PC-3 (cell line): Measurements from ENCODE around the gene BMPR1A. TPM values are rescaled to one million over a fixed set of nuclear protein-coding genes. Genes with fewer than 3 reads are reported as not detected.
A peak's percentile ranks its signal among the peaks of the same experiment; 100 is the strongest.

ENCODE experiments used
- ATAC-seq: fragments of 200-7000 bp; cut with Tn5 transposase; 2 replicates; pipeline ENCODE4 v1.9.1; 2020; ENCODE audit warnings: mild to moderate bottlenecking, moderate library complexity
- BruUV-seq: library from RNA; stranded (reverse); fragments of 400-500 nt; replicated peaks from 2 replicates; lab custom pipeline; 2021; lab: Mats Ljungman, UMichigan
- CTCF ChIA-PET: fragments of 300-600 bp; sonication (Branson Sonifier 250); formaldehyde crosslinking; loops from one replicate; lab custom pipeline; 2022; ENCODE audit warnings: antibody characterized with exemption; lab: Charles Lee
- POLR2A ChIA-PET: fragments of 300-600 bp; sonication (Branson Sonifier 250); formaldehyde crosslinking; loops from one replicate; lab custom pipeline; 2022; ENCODE audit warnings: antibody characterized with exemption; ENCODE audit not compliant: unreplicated experiment; lab: Charles Lee
- DNase-seq: peaks from one replicate; pipeline ENCODE4 v3.0.0-alpha.2; 2015
- H2AFZ ChIP-seq: fragments of 300-600 bp; sonication (generic); 2 replicates; pipeline ENCODE4 v1.6.0; 2016; ENCODE audit warnings: antibody characterized with exemption, low read length
- H3F3A ChIP-seq: fragments of 300-600 bp; sonication (generic); one replicate; pipeline ENCODE4 v1.6.0; 2017; ENCODE audit warnings: antibody characterized with exemption, low read length, control low read depth, mild to moderate bottlenecking; ENCODE audit not compliant: unreplicated experiment
- H3K27ac ChIP-seq: fragments of 300-600 bp; sonication (generic); 2 replicates; pipeline ENCODE4 v1.5.1; 2016; ENCODE audit warnings: mild to moderate bottlenecking, low read length
- H3K27me3 ChIP-seq: fragments of 300-600 bp; sonication (generic); 2 replicates; pipeline ENCODE4 v1.6.1; 2016; ENCODE audit warnings: low read length, mixed read lengths
- H3K36me3 ChIP-seq: fragments of 300-600 bp; sonication (generic); 2 replicates; pipeline ENCODE4 v1.6.1; 2016; ENCODE audit warnings: low read depth, mixed run types, low read length, mixed read lengths
- H3K4me1 ChIP-seq: fragments of 300-600 bp; sonication (generic); 2 replicates; pipeline ENCODE4 v1.5.1; 2016; ENCODE audit warnings: low read length; ENCODE audit not compliant: insufficient read depth
- H3K4me2 ChIP-seq: fragments of 300-600 bp; sonication (generic); 2 replicates; pipeline ENCODE4 v1.6.0; 2016; ENCODE audit warnings: low read length
- H3K4me3 ChIP-seq: fragments of 300-600 bp; sonication (generic); 2 replicates; pipeline ENCODE4 v1.5.1; 2016; ENCODE audit warnings: mild to moderate bottlenecking, low read length, mixed read lengths
- H3K79me2 ChIP-seq: fragments of 300-600 bp; sonication (generic); 2 replicates; pipeline ENCODE4 v1.6.1; 2017; ENCODE audit warnings: low read length, mixed read lengths
- H3K9ac ChIP-seq: fragments of 300-600 bp; sonication (generic); 2 replicates; pipeline ENCODE4 v1.6.0; 2016; ENCODE audit warnings: mild to moderate bottlenecking, low read length
- H3K9me2 ChIP-seq: fragments of 300-600 bp; sonication (generic); replicated peaks from 2 replicates; pipeline ENCODE4 v1.6.1; 2016; ENCODE audit warnings: mixed run types, low read length, mixed read lengths
- H3K9me3 ChIP-seq: fragments of 300-600 bp; sonication (generic); 2 replicates; pipeline ENCODE4 v1.6.1; 2016; ENCODE audit warnings: low read length, mixed read lengths
- H4K20me1 ChIP-seq: fragments of 300-600 bp; sonication (generic); 2 replicates; pipeline ENCODE4 v1.6.1; 2016; ENCODE audit warnings: low read length, mixed read lengths
- CTCF ChIP-seq: fragments of 300-600 bp; sonication (generic); conservative IDR thresholded peaks from 2 replicates; pipeline ENCODE4 v1.5.1; 2017; ENCODE audit warnings: antibody characterized with exemption, low read depth, mild to moderate bottlenecking, low read length
- EZH2 ChIP-seq: fragments of 300-600 bp; sonication (generic); IDR thresholded peaks from one replicate; pipeline ENCODE4 v1.6.1; 2017; ENCODE audit warnings: antibody characterized with exemption, mild to moderate bottlenecking, low read length; ENCODE audit not compliant: unreplicated experiment
- EZH2phosphoT487 ChIP-seq: fragments of 300-600 bp; sonication (generic); IDR thresholded peaks from 2 replicates; pipeline ENCODE4 v1.6.1; 2018; ENCODE audit warnings: mild to moderate bottlenecking, antibody characterized with exemption, low read length, borderline replicate concordance
- intact Hi-C: fragments of 100-400 bp; cut with micrococcal nuclease; formaldehyde crosslinking; loops from 2 replicates; pipeline ENCODE4 v1.9.0; 2023
- total RNA-seq: library from RNA; depleted of rRNA; stranded (reverse); fragments of >200 nt; gene quantifications from 2 replicates; pipeline ENCODE4 v1.2.3, GENCODE V29; 2014

The BMPR1A gene
- total RNA-seq, 1 experiment from 2014 or later, result 14.5 TPM

GRCh38 chr10:86711513-86712316 is 44.7 kb upstream of the BMPR1A start:
- no peaks in the 10 kb centered on the region for H3K27me3 ChIP-seq
- H3K4me2 ChIP-seq, result peak overlapping the region; percentile 99
- intact Hi-C loops, result loop anchor here (1.0 to 5.0 kb wide), 3 partner anchors 45 to 188 kb away; partner anchors contain the start of gene BMPR1A
- H3F3A ChIP-seq, result no peaks in the 10 kb centered on the region
- H4K20me1 ChIP-seq, result no peaks in the 10 kb centered on the region
- H2AFZ ChIP-seq, result peak overlapping the region; percentile 76
- TF ChIP-seq EZH2phosphoT487 (no peak), CTCF (no peak), EZH2 (no peak)
- H3K4me1 ChIP-seq, result peaks cover 9% of the 10 kb centered on the region
- no peaks in the 10 kb centered on the region for H3K9me3 ChIP-seq
- H3K27ac ChIP-seq, result peak overlapping the region; percentile 64
- ATAC-seq (peak; percentile 51), DNase-seq (peak; percentile 33)
- no peaks in the 10 kb centered on the region for H3K36me3 ChIP-seq
- peak overlapping the region; percentile 88 for H3K9ac ChIP-seq
- peak overlapping the region; percentile 75 for H3K4me3 ChIP-seq
- CTCF ChIA-PET, result interaction anchor here (0.6 kb wide), 1 partner anchor 124 kb away, joined by 3 read pairs; no protein-coding TSS in a partner anchor
- H3K79me2 ChIP-seq, result no peaks in the 10 kb centered on the region
- POLR2A ChIA-PET, result no interaction called here
- BruUV-seq, result no TSS peak
- H3K9me2 ChIP-seq, result no peaks in the 10 kb centered on the region

- intact Hi-C loops, result loop anchor here (5.0 kb wide), 1 partner anchor 115 kb away; no protein-coding TSS in a partner anchor
- H3K4me1 ChIP-seq, result peaks cover 9% of the 10 kb centered on the region
- DNase-seq, result no peak
- ChIA-PET POLR2A (no interaction called here), CTCF (interaction anchor here (0.5 kb wide), 1 partner anchor 42 kb away, joined by 5 read pairs; no protein-coding TSS in a partner anchor)
- no peaks in the 10 kb centered on the region for H3K36me3 ChIP-seq
- peak overlapping the region; percentile 99 for H3K4me2 ChIP-seq
- no peaks in the 10 kb centered on the region for H4K20me1 ChIP-seq
- no peak for ATAC-seq
- peak overlapping the region; percentile 75 for H3K4me3 ChIP-seq
- H3K9me3 ChIP-seq, result no peaks in the 10 kb centered on the region
- TSS peak; percentile 67 for BruUV-seq
- no peaks in the 10 kb centered on the region for H3K27me3 ChIP-seq
- peak overlapping the region; percentile 88 for H3K9ac ChIP-seq
- H3K27ac ChIP-seq, result 0 out of 2 replicates have a peak overlapping the region, but pooled peaks have one; percentile 13
- TF ChIP-seq EZH2phosphoT487 (no peak), EZH2 (no peak), CTCF (no peak)
- H3F3A ChIP-seq, result no peaks in the 10 kb centered on the region
- H3K79me2 ChIP-seq, result no peaks in the 10 kb centered on the region
- peak overlapping the region; percentile 76 for H2AFZ ChIP-seq
- no peaks in the 10 kb centered on the region for H3K9me2 ChIP-seq
Observed at GRCh38 chr10:86712317-86712707, 44.1 kb upstream of the BMPR1A start.
